Muscle of leg (tissue), 11 donors: Measurements from ENCODE around the gene PON1. TPM values are rescaled to one million over a fixed set of nuclear protein-coding genes. Genes with fewer than 3 reads are reported as not detected.
A peak's percentile ranks its signal among the peaks of the same experiment; 100 is the strongest.

Experiments
- DNase-seq: peaks from one replicate; pipeline ENCODE4 v3.0.0; 2013
- H3K27ac ChIP-seq: one replicate; pipeline ENCODE4 v1.5.1; 2013; ENCODE audit warnings: mild to moderate bottlenecking, low read length, control low read depth
- H3K27me3 ChIP-seq: one replicate; pipeline ENCODE4 v1.6.1; 2013; ENCODE audit warnings: low read length; ENCODE audit not compliant: control insufficient read depth, insufficient read depth
- H3K36me3 ChIP-seq: one replicate; pipeline ENCODE4 v1.6.1; 2013; ENCODE audit warnings: low read length; ENCODE audit not compliant: control insufficient read depth, insufficient read depth
- H3K4me1 ChIP-seq: one replicate; pipeline ENCODE4 v1.6.1; 2013; ENCODE audit warnings: low read length; ENCODE audit not compliant: control insufficient read depth, insufficient read depth
- H3K4me3 ChIP-seq: one replicate; pipeline ENCODE4 v1.5.1; 2013; ENCODE audit warnings: low read length, control low read depth
- H3K9me3 ChIP-seq: replicated peaks from 2 replicates; pipeline ENCODE4 v1.6.1; 2013; ENCODE audit warnings: low read depth, low read length; ENCODE audit not compliant: control insufficient read depth
- WGBS: methylation state at CpG from one replicate; pipeline ENCODE4 v1.1.5; 2013; ENCODE audit warnings: missing lambda C conversion rate; ENCODE audit not compliant: insufficient coverage; 5-methylcytosine and 5-hydroxymethylcytosine counted together
- polyA plus RNA-seq, 8 donors: library from polyadenylated mRNA; unstranded; fragments of 120-200 nt; gene quantifications; one replicate each; pipeline versions ENCODE4 v1.2.1 to v1.2.3, GENCODE V29; 2013; ENCODE audit warnings: inconsistent platforms in 1 of 8, low replicate concordance in 1 of 8; ENCODE audit not compliant: insufficient read length in 8 of 8, insufficient read depth in 1 of 8
- total RNA-seq: library from RNA; stranded (reverse); fragments of 120-200 nt; gene quantifications from one replicate; pipeline ENCODE4 v1.2.4, GENCODE V29; 2013

PON1 gene
- total and polyA plus RNA-seq, 9 donors: 0.28 to 0.52 (median 0.32) TPM

DNA sequence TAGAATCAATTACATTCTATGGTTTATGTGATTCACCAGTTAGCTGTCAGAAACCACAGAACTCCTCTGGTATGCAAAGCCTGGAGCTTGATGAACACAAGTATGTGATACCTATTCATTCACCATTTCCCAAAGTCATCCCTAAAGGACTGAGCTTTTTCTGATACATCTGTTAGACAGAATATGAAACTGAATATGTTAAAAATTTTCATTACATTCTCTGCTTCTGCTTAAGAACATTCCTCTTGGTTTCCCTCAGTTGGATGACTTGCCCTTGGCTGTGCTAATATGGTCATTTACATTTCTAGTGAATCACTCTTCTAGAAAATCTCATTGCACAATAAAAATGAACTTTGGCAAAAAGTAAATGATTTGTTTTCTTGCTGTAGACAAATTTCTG lies 10.8 kb upstream of the PON1 start:
- Histone ChIP-seq H3K27me3 (no peaks in the 10 kb centered on the region), H3K4me1 (no peaks in the 10 kb centered on the region), H3K9me3 (no peaks in the 10 kb centered on the region), H3K27ac (no peak overlapping the region), H3K4me3 (no peak overlapping the region), H3K36me3 (no peaks in the 10 kb centered on the region)
- DNase-seq: no peak

DNA sequence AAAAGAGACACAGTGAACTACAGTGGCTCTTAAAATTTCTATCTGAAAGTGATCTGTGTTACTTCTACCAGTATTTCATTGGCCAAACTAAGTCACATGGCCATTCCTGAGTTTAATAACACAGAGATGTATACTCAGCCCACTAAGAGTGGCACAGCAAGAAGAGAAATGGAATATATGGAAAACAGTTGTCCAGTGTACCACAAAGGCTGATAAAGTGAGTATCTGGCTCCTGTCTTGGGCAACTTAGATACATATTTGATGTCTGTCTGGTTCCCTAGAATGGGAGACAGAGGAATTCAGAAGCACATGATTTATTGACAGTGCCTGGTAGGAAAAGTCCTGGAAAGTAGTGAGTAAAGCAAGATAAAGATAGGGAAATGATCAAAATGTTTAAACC lies 10.1 kb upstream of the PON1 start:
- no peak for DNase-seq
- no peak overlapping the region for H3K4me3 ChIP-seq
- H3K27ac ChIP-seq: no peak overlapping the region
- no peaks in the 10 kb centered on the region for H3K4me1 ChIP-seq
- no peaks in the 10 kb centered on the region for H3K9me3 ChIP-seq
- H3K36me3 ChIP-seq: no peaks in the 10 kb centered on the region
- H3K27me3 ChIP-seq: no peaks in the 10 kb centered on the region

DNA sequence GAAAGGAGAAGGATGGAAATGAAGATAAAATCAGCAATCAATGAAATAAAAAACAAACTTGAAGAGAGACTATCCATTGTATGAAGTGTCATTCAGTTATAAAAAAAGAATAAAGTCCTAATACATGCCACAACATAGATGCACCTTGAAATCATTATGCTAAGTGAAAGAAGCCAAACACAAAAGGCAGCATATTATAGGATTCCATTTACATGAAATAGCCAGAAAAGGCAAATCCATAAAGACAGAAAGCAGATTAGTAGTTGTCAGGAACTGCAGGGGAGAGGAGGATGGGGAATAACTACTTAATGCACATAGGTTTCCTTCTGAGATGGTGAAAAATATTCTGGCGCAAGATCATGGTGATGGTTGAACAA lies 6.6 kb upstream of the PON1 start:
- no peaks in the 10 kb centered on the region for H3K36me3 ChIP-seq
- no peaks in the 10 kb centered on the region for H3K27me3 ChIP-seq
- peak; percentile 27 for DNase-seq
- no peaks in the 10 kb centered on the region for H3K4me1 ChIP-seq
- H3K9me3 ChIP-seq: no peaks in the 10 kb centered on the region
- no CpG with 5 or more reads among the region's 1 CpG for WGBS
- no peak overlapping the region for H3K4me3 ChIP-seq
- H3K27ac ChIP-seq: peak overlapping the region; percentile 50

DNA sequence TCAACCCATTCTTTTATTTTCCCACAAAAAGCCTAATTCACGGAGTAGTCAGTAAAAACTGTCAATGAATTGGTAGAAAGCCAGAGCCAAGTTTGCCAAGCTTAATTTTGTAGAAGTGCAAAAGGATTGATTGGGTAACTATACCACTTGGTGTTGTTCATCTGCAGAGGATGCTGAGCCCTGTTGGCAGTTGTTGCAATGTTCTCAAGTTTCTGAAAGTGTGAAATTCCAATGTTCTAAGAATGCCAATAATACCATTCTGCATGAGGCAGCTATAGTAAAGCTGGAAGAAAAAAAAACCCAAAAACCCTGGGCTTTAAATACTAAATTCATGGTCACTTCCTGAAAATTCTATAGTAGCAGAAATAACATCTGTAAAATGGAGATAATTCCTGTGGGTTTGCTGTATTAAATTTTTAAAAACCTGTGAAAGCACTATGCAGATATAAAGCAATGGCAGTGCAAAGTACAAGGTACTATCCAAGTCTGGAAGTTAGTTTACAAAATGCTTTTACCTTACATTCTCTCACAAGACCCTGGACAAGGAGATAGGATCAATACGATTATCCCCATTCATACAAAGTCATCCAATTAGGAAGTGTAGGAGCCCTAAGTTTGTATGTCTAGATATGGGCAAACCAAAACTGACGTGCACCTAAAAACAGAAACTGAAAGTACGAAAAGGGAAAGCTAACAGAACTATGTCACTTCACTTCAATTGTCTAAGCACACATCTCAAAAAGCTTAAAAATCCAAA lies 6.0 kb upstream of the PON1 start:
- no CpG with 5 or more reads among the region's 4 CpGs for WGBS
- H3K4me1 ChIP-seq: no peaks in the 10 kb centered on the region
- H3K4me3 ChIP-seq: peak overlapping the region; percentile 28
- DNase-seq: peak; percentile 74
- no peaks in the 10 kb centered on the region for H3K27me3 ChIP-seq
- H3K9me3 ChIP-seq: no peaks in the 10 kb centered on the region
- H3K27ac ChIP-seq: peak overlapping the region; percentile 50
- H3K36me3 ChIP-seq: no peaks in the 10 kb centered on the region

DNA sequence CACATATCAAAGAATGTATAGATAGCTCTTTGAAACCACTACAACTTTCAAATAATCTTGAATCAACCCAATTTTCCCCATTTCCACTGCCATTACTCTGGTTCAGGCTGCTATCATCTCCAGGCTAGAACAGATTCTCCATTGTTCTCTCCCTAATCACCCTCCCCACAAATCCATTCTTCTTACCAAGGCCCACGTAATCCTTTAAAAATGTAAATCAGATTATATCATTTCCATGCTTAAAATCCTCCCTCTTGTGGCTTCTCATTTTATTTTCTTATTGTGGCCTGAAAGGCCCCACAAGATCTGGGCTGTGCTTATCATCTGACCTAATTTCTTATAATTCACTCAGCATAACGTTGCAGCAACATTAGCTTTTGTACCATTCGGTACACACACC lies 3.0 kb upstream of the PON1 start:
- 68% methylated on average over 2 of the region's 3 CpGs for WGBS
- DNase-seq: no peak
- Histone ChIP-seq H3K4me1 (no peaks in the 10 kb centered on the region), H3K9me3 (no peaks in the 10 kb centered on the region), H3K27me3 (no peaks in the 10 kb centered on the region), H3K36me3 (no peaks in the 10 kb centered on the region), H3K27ac (no peak overlapping the region), H3K4me3 (no peak overlapping the region)

DNA sequence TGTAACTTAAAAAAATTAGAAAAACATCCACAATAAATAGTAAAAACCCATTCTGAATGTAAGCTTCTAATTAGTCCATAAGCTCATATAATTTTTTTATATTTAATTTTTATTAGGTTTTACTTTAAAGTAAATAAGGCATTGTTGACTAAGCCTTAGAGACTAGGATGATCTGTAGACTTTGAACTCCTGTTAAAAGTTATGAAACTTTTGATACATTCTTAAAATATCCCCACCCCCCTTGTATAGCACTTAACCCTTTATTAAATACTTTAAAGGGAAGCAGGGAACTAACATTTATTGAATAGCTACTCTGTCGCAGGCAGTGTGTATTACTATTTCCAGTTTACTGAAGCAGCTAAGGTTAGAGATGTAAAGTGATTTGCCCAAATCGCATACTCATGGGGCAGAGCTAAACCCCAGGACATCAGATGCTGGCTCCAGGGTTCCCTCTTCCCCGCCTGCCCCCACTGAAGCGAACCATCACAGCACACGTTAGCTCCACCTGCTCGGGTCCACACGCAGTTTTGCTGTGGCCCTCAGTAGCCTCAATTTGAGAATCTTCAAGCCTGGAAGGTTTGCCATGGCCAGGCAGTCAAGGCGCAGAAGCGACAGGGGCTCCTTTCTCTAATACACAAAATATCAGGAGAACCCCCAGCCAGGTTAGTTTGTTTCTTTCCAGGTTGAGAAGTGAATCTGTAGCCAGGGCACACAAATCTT lies 762 bp downstream of the PON1 start:
- Histone ChIP-seq H3K27ac (no peak overlapping the region), H3K4me1 (no peaks in the 10 kb centered on the region), H3K4me3 (no peak overlapping the region), H3K36me3 (no peaks in the 10 kb centered on the region), H3K9me3 (no peaks in the 10 kb centered on the region), H3K27me3 (no peaks in the 10 kb centered on the region)
- WGBS: 70% methylated on average over 7 of the region's 9 CpGs
- no peak for DNase-seq

DNA sequence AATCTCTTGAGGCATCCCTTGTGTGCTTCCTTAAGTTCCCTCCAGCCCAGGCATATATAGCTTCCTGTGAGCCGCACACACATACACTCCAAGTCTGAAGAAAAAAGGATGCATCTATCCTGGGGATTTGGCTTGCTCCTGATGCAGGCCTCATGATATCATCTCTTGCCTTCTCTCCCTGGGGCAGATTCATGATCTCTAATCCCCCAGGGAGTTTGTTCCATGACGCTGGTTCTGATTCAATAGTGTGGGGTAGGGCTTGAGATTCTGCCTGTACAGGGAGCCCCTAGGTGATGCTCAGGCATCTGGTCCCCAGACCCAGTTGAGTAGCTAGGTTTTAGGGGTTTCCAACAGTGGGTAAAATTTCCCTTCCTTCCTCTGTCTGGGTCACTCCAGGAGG lies 1.5 kb downstream of the PON1 start:
- no peak overlapping the region for H3K27ac ChIP-seq
- DNase-seq: no peak
- WGBS: 78% methylated on average over 1 of the region's 2 CpGs
- no peaks in the 10 kb centered on the region for H3K4me1 ChIP-seq
- no peaks in the 10 kb centered on the region for H3K9me3 ChIP-seq
- no peaks in the 10 kb centered on the region for H3K27me3 ChIP-seq
- no peak overlapping the region for H3K4me3 ChIP-seq
- no peaks in the 10 kb centered on the region for H3K36me3 ChIP-seq

DNA sequence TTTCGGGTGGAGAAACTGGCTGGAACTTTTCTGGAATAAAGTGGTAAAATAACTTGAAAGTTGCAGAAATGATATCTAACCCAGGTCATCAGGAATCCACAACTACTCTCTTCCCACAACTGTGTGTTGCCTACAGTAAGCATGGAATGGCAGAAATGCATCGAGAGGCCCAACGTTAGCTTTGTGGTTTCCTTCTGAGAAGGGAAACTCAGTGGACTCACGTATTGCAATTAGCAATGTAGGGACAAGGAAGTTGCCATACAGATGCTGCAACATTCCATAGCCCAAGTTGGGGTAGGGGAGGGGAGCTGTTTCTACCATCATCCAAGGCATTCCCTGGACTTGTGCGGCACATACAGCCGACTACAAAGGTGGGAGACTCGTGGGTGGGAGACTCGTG lies 1.9 kb downstream of the PON1 start:
- Histone ChIP-seq H3K9me3 (no peaks in the 10 kb centered on the region), H3K27ac (no peak overlapping the region), H3K36me3 (no peaks in the 10 kb centered on the region), H3K4me3 (no peak overlapping the region), H3K4me1 (no peaks in the 10 kb centered on the region), H3K27me3 (no peaks in the 10 kb centered on the region)
- no peak for DNase-seq
- WGBS: 82% methylated on average over 7 of the region's 8 CpGs

DNA sequence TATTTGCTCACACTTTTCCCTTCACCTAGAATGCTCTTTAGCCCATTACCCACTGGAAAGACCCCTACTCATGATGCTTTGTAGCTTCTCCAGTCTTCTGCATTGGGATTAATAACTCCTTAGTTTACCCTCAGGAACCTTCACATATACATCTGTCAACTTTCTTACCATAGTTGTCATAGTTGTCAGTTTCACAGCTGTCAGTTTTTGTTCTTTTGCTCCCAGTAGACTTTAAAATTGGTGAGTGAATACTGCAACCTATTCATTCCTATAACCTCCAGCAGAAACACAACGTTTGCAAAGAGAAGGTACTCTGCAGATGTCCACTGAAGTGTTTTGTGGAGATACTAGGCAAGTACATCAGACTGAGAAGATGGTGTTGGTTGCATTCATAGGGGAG lies 2.6 kb downstream of the PON1 start:
- Histone ChIP-seq H3K27me3 (no peaks in the 10 kb centered on the region), H3K4me1 (no peaks in the 10 kb centered on the region), H3K9me3 (no peaks in the 10 kb centered on the region), H3K27ac (no peak overlapping the region), H3K36me3 (no peaks in the 10 kb centered on the region), H3K4me3 (no peak overlapping the region)
- WGBS: no CpG with 5 or more reads among the region's 1 CpG
- no peak for DNase-seq

DNA sequence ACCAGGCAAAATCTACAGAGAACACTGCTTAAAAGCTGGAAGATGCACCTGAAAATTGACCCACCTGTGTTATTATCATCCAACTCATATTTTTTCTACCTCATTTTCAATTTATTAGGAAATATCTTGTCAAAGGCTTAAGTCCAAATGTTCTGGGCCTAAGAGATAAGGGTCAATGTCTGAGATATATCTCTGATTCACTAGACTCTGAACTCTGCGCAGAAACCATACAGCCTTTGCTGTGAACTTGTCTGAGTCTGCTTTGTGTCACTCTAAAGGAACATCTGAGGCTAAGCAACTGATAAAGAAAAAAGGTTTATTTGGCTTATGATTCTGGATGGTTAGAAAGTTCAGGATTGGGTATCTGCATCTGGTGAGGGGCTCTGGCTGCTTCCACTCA lies 3.7 kb downstream of the PON1 start:
- H3K4me1 ChIP-seq: no peaks in the 10 kb centered on the region
- no peaks in the 10 kb centered on the region for H3K9me3 ChIP-seq
- DNase-seq: no peak
- 100% methylated on average over 1 of the region's 1 CpG for WGBS
- H3K4me3 ChIP-seq: no peak overlapping the region
- H3K36me3 ChIP-seq: no peaks in the 10 kb centered on the region
- no peaks in the 10 kb centered on the region for H3K27me3 ChIP-seq
- H3K27ac ChIP-seq: no peak overlapping the region
